ENCODE measurements around the gene SFT2D3. TPM values are rescaled to one million over a fixed set of nuclear protein-coding genes. Genes with fewer than 3 reads are reported as not detected.

The SFT2D3 gene
- total RNA-seq, 2 donors from 2014 or later = 5.5 to 10.1 TPM

DNA sequence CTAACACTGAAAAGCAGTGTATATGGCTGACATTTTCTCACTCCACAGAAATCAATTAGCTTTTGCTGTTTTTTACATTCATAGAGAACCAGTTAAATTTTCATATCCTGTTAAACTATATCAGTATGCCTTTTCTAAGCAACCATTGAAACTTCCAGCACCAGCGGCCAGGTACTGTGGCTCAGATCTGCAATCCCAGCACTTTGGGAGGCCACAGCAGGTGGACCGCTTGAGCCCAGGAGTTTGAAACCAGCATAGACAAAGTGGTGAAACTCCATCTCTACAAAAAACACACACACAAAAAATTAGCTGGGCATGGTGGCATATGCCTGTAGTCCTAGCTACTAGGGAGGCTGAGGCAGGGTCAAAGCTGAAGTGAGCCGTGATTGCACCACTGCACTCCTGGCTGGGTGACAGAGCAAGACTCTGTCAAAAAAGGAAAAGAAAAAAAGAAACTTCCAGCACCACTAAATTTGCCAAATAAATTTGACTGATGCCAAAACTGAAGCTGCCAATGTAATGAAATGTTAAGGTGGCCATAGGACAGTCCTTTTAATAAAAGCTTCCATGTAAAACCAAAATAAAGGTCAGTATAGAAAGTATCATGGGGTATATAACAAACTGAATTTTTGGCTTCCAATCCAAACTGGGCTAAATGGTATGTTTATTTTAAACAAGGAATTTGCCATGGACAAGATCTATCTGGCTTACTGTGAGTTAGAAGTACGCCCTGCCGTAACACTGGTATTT lies 3.5 kb downstream of the SFT2D3 start:
- WGBS, 2 experiments (ENCODE audit: insufficient coverage in 1 of 2, insufficient read length in 1 of 2) = 88 to 96% methylated on average over 2 to 5 of the region's 5 CpGs
- no peak for TF ChIP-seq CTCF (conservative IDR thresholded peaks at IDR 0.05)
- H3K27ac Mint-ChIP-seq = no peak overlapping the region
- Histone ChIP-seq H3K9me3 (ENCODE audit: control insufficient read depth, low read length) (no peaks in the 10 kb centered on the region), H3K27ac (ENCODE audit: low read depth, low read length) (no peak overlapping the region), H3K4me3 (ENCODE audit: low read length) (no peak overlapping the region), H3K36me3 (ENCODE audit: control insufficient read depth, insufficient read depth, low read length) (peaks cover 74% of the 10 kb centered on the region), H3K9ac (ENCODE audit: extremely low read depth, low read length, poor library complexity, severe bottlenecking) (no peak overlapping the region), H3K27me3 (ENCODE audit: control insufficient read depth, insufficient read depth, low read length, poor library complexity, severe bottlenecking) (no peaks in the 10 kb centered on the region), H3K4me1 (ENCODE audit: control insufficient read depth, insufficient read depth, low read length) (peaks cover 3% of the 10 kb centered on the region)
- H3K27me3 Mint-ChIP-seq (ENCODE audit: insufficient read depth) = no peaks in the 10 kb centered on the region
- peaks cover 16% of the 10 kb centered on the region for H3K4me1 Mint-ChIP-seq
- H3K9me3 Mint-ChIP-seq = no peaks in the 10 kb centered on the region
- no peak for DNase-seq
- no peak overlapping the region for H3K4me3 Mint-ChIP-seq
- H3K36me3 Mint-ChIP-seq (ENCODE audit: low read depth) = peaks cover 56% of the 10 kb centered on the region

GRCh38 chr2:127705391-127706065 lies 4.2 kb downstream of the SFT2D3 start:
- peaks cover 11% of the 10 kb centered on the region for H3K4me1 Mint-ChIP-seq
- no peak overlapping the region for H3K27ac Mint-ChIP-seq
- no peak for TF ChIP-seq CTCF (conservative IDR thresholded peaks at IDR 0.05)
- H3K27ac ChIP-seq (ENCODE audit: low read depth, low read length) = no peak overlapping the region
- DNase-seq = no peak
- H3K27me3 ChIP-seq (ENCODE audit: control insufficient read depth, insufficient read depth, low read length, poor library complexity, severe bottlenecking) = no peaks in the 10 kb centered on the region
- H3K4me1 ChIP-seq (ENCODE audit: control insufficient read depth, insufficient read depth, low read length) = peaks cover 3% of the 10 kb centered on the region
- H3K27me3 Mint-ChIP-seq (ENCODE audit: insufficient read depth) = no peaks in the 10 kb centered on the region
- H3K9me3 ChIP-seq (ENCODE audit: control insufficient read depth, low read length) = no peaks in the 10 kb centered on the region
- 94 to 97% methylated on average over 4 to 5 of the region's 5 CpGs for WGBS, 2 experiments (ENCODE audit: insufficient coverage in 1 of 2, insufficient read length in 1 of 2)
- H3K36me3 Mint-ChIP-seq (ENCODE audit: low read depth) = peaks cover 57% of the 10 kb centered on the region
- no peak overlapping the region for H3K4me3 ChIP-seq (ENCODE audit: low read length)
- H3K4me3 Mint-ChIP-seq = no peak overlapping the region
- peaks cover 80% of the 10 kb centered on the region for H3K36me3 ChIP-seq (ENCODE audit: control insufficient read depth, insufficient read depth, low read length)
- H3K9ac ChIP-seq (ENCODE audit: extremely low read depth, low read length, poor library complexity, severe bottlenecking) = no peak overlapping the region
- no peaks in the 10 kb centered on the region for H3K9me3 Mint-ChIP-seq

DNA sequence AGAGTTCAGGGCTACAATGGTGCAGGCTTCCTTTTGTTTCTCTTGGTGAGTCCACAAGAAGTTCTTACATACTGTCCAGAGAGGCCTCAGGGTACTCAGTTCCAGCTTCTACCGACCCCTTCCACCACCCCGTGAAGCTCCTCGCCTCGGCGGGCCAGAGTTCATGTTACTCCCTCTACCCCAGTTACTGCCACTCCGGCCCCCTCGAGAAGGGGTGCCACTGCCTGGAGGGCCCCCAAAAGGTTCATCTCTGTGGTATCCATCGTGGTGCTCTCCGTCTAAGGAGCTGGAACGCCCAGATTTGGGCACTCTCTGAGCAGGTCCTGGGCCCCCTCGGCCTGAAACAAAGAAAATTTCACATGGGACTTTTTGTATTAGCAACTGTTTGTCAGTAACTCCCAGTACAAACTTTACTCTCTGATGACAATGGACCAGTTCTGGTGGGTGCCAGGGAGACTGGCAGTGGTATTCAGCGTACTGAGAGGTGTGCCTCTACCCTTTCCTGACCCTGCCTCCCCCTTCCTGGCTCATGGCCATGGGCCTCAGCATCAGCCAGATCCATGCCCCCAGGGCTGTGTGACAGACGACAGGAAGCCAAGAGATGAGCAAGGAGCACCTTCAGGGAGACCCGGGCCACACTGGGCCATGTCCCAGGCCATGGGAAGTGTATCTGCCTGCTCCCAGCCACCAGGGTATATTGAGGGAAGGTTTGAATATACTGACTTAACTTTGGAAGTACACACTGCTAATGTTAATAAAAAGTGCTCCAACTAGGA lies 5.1 kb downstream of the SFT2D3 start:
- peaks cover 84% of the 10 kb centered on the region for H3K36me3 ChIP-seq (ENCODE audit: control insufficient read depth, insufficient read depth, low read length)
- Mint-ChIP-seq H3K4me1 (peaks cover 8% of the 10 kb centered on the region), H3K4me3 (no peak overlapping the region), H3K27me3 (ENCODE audit: insufficient read depth) (no peaks in the 10 kb centered on the region), H3K36me3 (ENCODE audit: low read depth) (peaks cover 64% of the 10 kb centered on the region), H3K9me3 (no peaks in the 10 kb centered on the region), H3K27ac (peak overlapping the region; percentile 68)
- 97% methylated on average over 10 to 14 of the region's 14 CpGs for WGBS, 2 experiments (ENCODE audit: insufficient coverage in 1 of 2, insufficient read length in 1 of 2)
- peaks cover 3% of the 10 kb centered on the region for H3K4me1 ChIP-seq (ENCODE audit: control insufficient read depth, insufficient read depth, low read length)
- no peak overlapping the region for H3K9ac ChIP-seq (ENCODE audit: extremely low read depth, low read length, poor library complexity, severe bottlenecking)
- no peak overlapping the region for H3K4me3 ChIP-seq (ENCODE audit: low read length)
- no peaks in the 10 kb centered on the region for H3K27me3 ChIP-seq (ENCODE audit: control insufficient read depth, insufficient read depth, low read length, poor library complexity, severe bottlenecking)
- no peak for DNase-seq
- no peak overlapping the region for H3K27ac ChIP-seq (ENCODE audit: low read depth, low read length)
- TF ChIP-seq CTCF (conservative IDR thresholded peaks at IDR 0.05) = no peak
- H3K9me3 ChIP-seq (ENCODE audit: control insufficient read depth, low read length) = no peaks in the 10 kb centered on the region

Measured in endodermal cell (in vitro differentiated cells).